IMR-90 (cell line): ENCODE measurements around the gene HMG20B. TPM values are rescaled to one million over a fixed set of nuclear protein-coding genes. Genes with fewer than 3 reads are reported as not detected.

ENCODE experiments used
- ATAC-seq: fragments of 200-7000 bp; cut with Tn5 transposase; 2 replicates; pipeline ENCODE4 v1.9.1; 2020; ENCODE audit warnings: low read depth, mild to moderate bottlenecking, moderate library complexity
- BruUV-seq: library from RNA; stranded (reverse); fragments of 400-500 nt; replicated peaks from 2 replicates; lab custom pipeline; 2021; lab: Mats Ljungman, UMichigan
- CTCF ChIA-PET: fragments of 300-600 bp; formaldehyde crosslinking; extraction: SDS; loops from one replicate; lab custom pipeline; 2021; ENCODE audit warnings: antibody characterized with exemption; lab: Yijun Ruan, JAX
- POLR2A ChIA-PET: fragments of 300-600 bp; sonication (Branson Sonifier 250); formaldehyde crosslinking; loops from one replicate; lab custom pipeline; 2022; ENCODE audit warnings: antibody characterized with exemption; ENCODE audit not compliant: unreplicated experiment; lab: Charles Lee
- DNase-seq: peaks from one replicate; pipeline ENCODE4 v3.0.0; 2013
- H2AFZ ChIP-seq: replicated peaks from 2 replicates; pipeline ENCODE3; 2013; ENCODE audit warnings: low read length, mild to moderate bottlenecking; ENCODE audit not compliant: poor library complexity
- H2AK5ac ChIP-seq: 2 replicates; pipeline ENCODE4 v1.6.1; 2013; ENCODE audit warnings: low read depth, low read length, inconsistent platforms
- H2AK9ac ChIP-seq: replicated peaks from 2 replicates; pipeline ENCODE3; 2013; ENCODE audit warnings: mild to moderate bottlenecking, low read depth, low read length, moderate library complexity; ENCODE audit not compliant: poor library complexity
- H2BK120ac ChIP-seq: 2 replicates; pipeline ENCODE4 v1.6.1; 2013; ENCODE audit warnings: low read depth, low read length, inconsistent platforms
- H2BK15ac ChIP-seq: 3 replicates; pipeline ENCODE4 v1.6.1; 2013; ENCODE audit warnings: low read depth, low read length, inconsistent platforms
- H2BK20ac ChIP-seq: 2 replicates; pipeline ENCODE4 v1.6.1; 2013; ENCODE audit warnings: low read depth, mild to moderate bottlenecking, inconsistent platforms, low read length, moderate library complexity
- H2BK5ac ChIP-seq: 2 replicates; pipeline ENCODE4 v1.6.1; 2013; ENCODE audit warnings: mild to moderate bottlenecking, low read depth, low read length, inconsistent platforms; ENCODE audit not compliant: poor library complexity, severe bottlenecking
- H3K14ac ChIP-seq: replicated peaks from 2 replicates; pipeline ENCODE4 v1.6.1; 2013; ENCODE audit warnings: low read depth, low read length, inconsistent platforms
- H3K18ac ChIP-seq: 2 replicates; pipeline ENCODE4 v1.6.1; 2013; ENCODE audit warnings: low read depth, low read length, control low read depth
- H3K23ac ChIP-seq: 2 replicates; pipeline ENCODE4 v1.6.1; 2013; ENCODE audit warnings: low read depth, low read length, inconsistent platforms
- H3K27ac ChIP-seq: 2 replicates; pipeline ENCODE4 v1.5.1; 2013; ENCODE audit warnings: mild to moderate bottlenecking, control low read depth, low read length; ENCODE audit not compliant: insufficient read depth
- H3K27me3 ChIP-seq: 2 replicates; pipeline ENCODE4 v1.6.1; 2013; ENCODE audit warnings: low read length; ENCODE audit not compliant: control insufficient read depth, insufficient read depth
- H3K36me3 ChIP-seq: 2 replicates; pipeline ENCODE4 v1.6.1; 2013; ENCODE audit warnings: low read length, mixed read lengths; ENCODE audit not compliant: control insufficient read depth, insufficient read depth
- H3K4ac ChIP-seq: 2 replicates; pipeline ENCODE4 v1.6.1; 2013; ENCODE audit warnings: low read depth, low read length, inconsistent platforms
- H3K4me1 ChIP-seq: 2 replicates; pipeline ENCODE4 v1.6.1; 2013; ENCODE audit warnings: low read length, mixed read lengths; ENCODE audit not compliant: control insufficient read depth, insufficient read depth
- H3K4me2 ChIP-seq: 2 replicates; pipeline ENCODE4 v1.6.1; 2013; ENCODE audit warnings: low read depth, mild to moderate bottlenecking, control low read depth, low read length, moderate library complexity
- H3K4me3 ChIP-seq: 2 replicates; pipeline ENCODE4 v1.5.1; 2013; ENCODE audit warnings: low read depth, mild to moderate bottlenecking, control low read depth, low read length, moderate library complexity; ENCODE audit not compliant: insufficient read depth
- H3K56ac ChIP-seq: 2 replicates; pipeline ENCODE4 v1.6.1; 2013; ENCODE audit warnings: low read length, inconsistent platforms; ENCODE audit not compliant: insufficient read depth; ENCODE audit errors: extremely low read depth
- H3K79me1 ChIP-seq, 2 experiments: 2 replicates each; pipeline ENCODE4 v1.6.1; 2013; ENCODE audit warnings: low read length in 2 of 2, inconsistent platforms in 1 of 2, low read depth in 1 of 2
- H3K9ac ChIP-seq: 2 replicates; pipeline ENCODE4 v1.6.1; 2013; ENCODE audit warnings: low read depth, low read length, control low read depth
- H3K9me1 ChIP-seq: 2 replicates; pipeline ENCODE4 v1.6.1; 2013; ENCODE audit warnings: low read length, inconsistent platforms; ENCODE audit not compliant: insufficient read depth
- H3K9me3 ChIP-seq: 2 replicates; pipeline ENCODE4 v1.6.1; 2013; ENCODE audit warnings: low read length; ENCODE audit not compliant: control insufficient read depth, insufficient read depth
- H4K20me1 ChIP-seq: 2 replicates; pipeline ENCODE4 v1.6.1; 2013; ENCODE audit warnings: low read length, inconsistent platforms; ENCODE audit not compliant: insufficient read depth
- H4K5ac ChIP-seq: 2 replicates; pipeline ENCODE4 v1.6.1; 2013; ENCODE audit warnings: mild to moderate bottlenecking, low read depth, low read length, control low read depth
- H4K8ac ChIP-seq, 2 experiments: 2 replicates each; pipeline ENCODE4 v1.6.1; 2013; ENCODE audit warnings: low read depth in 2 of 2, low read length in 2 of 2, control low read depth in 1 of 2, inconsistent platforms in 1 of 2
- H4K91ac ChIP-seq: 2 replicates; pipeline ENCODE4 v1.6.1; 2013; ENCODE audit warnings: low read depth, low read length, inconsistent platforms; ENCODE audit not compliant: insufficient read depth
- BHLHE40 ChIP-seq: fragments of 150-350 bp; IDR thresholded peaks from 2 replicates; pipeline ENCODE4 v1.6.1; 2016; ENCODE audit warnings: mild to moderate bottlenecking, low read depth, low read length
- CEBPB ChIP-seq: IDR thresholded peaks from 2 replicates; pipeline ENCODE4 v1.6.1; 2012; ENCODE audit warnings: low read depth, low read length, improper control_type of control experiment
- CHD1 ChIP-seq: IDR thresholded peaks from 2 replicates; pipeline ENCODE4 v1.6.1; 2012; ENCODE audit warnings: low read depth, low read length, improper control_type of control experiment
- CTCF ChIP-seq: conservative IDR thresholded peaks from 2 replicates; pipeline ENCODE4 v1.5.1; 2012; ENCODE audit warnings: mild to moderate bottlenecking, low read depth, low read length, improper control_type of control experiment
- MAFK ChIP-seq: IDR thresholded peaks from 2 replicates; pipeline ENCODE4 v1.6.1; 2012; ENCODE audit warnings: low read depth, low read length, improper control_type of control experiment
- MAZ ChIP-seq: IDR thresholded peaks from 2 replicates; pipeline ENCODE4 v1.6.1; 2012; ENCODE audit warnings: low read depth, mild to moderate bottlenecking, low read length, improper control_type of control experiment, moderate library complexity, borderline replicate concordance
- NFE2L2 ChIP-seq: fragments of 150-350 bp; IDR thresholded peaks from 2 replicates; pipeline ENCODE4 v1.6.1; 2016; ENCODE audit warnings: low read depth, mild to moderate bottlenecking, low read length
- POLR2A ChIP-seq: IDR thresholded peaks from 2 replicates; pipeline ENCODE4 v1.6.1; 2012; ENCODE audit warnings: mild to moderate bottlenecking, low read depth, low read length
- RAD21 ChIP-seq: IDR thresholded peaks from 2 replicates; pipeline ENCODE4 v1.6.1; 2012; ENCODE audit warnings: low read length, improper control_type of control experiment
- RCOR1 ChIP-seq: IDR thresholded peaks from 2 replicates; pipeline ENCODE4 v1.6.1; 2012; ENCODE audit warnings: mild to moderate bottlenecking, low read length, improper control_type of control experiment; ENCODE audit not compliant: insufficient replicate concordance
- RFX5 ChIP-seq: IDR thresholded peaks from 2 replicates; pipeline ENCODE4 v1.8.0; 2012; ENCODE audit warnings: low read depth, mild to moderate bottlenecking, low read length, moderate library complexity
- SMC3 ChIP-seq: fragments of 150-350 bp; IDR thresholded peaks from 2 replicates; pipeline ENCODE4 v1.6.1; 2016; ENCODE audit warnings: low read depth, mild to moderate bottlenecking, antibody characterized with exemption, low read length, moderate library complexity
- WGBS, 2 experiments: methylation state at CpG; one replicate each; pipeline versions ENCODE4 v1.1.5 to v1.1.7; 2013; ENCODE audit warnings: missing lambda C conversion rate in 2 of 2; ENCODE audit not compliant: insufficient read length in 1 of 2; ENCODE audit errors: extremely low coverage in 2 of 2; 5-methylcytosine and 5-hydroxymethylcytosine counted together
- dilution Hi-C: fragments of 300-500 bp; cut with HindIII; formaldehyde crosslinking; loops from one replicate; pipeline ENCODE4 v1.14.3; 2018; ENCODE audit warnings: low sequenced_read_pairs; ENCODE audit not compliant: unreplicated experiment
- in situ Hi-C: fragments of 300-500 bp; cut with MboI; formaldehyde crosslinking; loops from 3 replicates; pipeline ENCODE4 v1.14.3; 2019; ENCODE audit warnings: low sequenced_read_pairs, inconsistent platforms, mixed read lengths
- intact Hi-C: fragments of 100-400 bp; cut with micrococcal nuclease; formaldehyde crosslinking; loops from 2 replicates; pipeline ENCODE4 v1.10.0; 2022
- polyA plus RNA-seq, 3 experiments: library from polyadenylated mRNA; depleted of rRNA; stranded (reverse); fragments of >200 nt; gene quantifications; 2 replicates each; pipeline ENCODE4 v1.2.3, GENCODE V29; 2012; ENCODE audit warnings: low replicate concordance in 1 of 3
- total RNA-seq: library from RNA; depleted of rRNA; stranded (reverse); fragments of >200 nt; gene quantifications from 2 replicates; pipeline ENCODE4 v1.2.3, GENCODE V29; 2012
- TF ChIP-seq, protein P1 (sequence below): fragments of 150-350 bp; IDR thresholded peaks from 2 replicates; pipeline ENCODE4 v1.6.1; 2016; ENCODE audit warnings: low read depth, mild to moderate bottlenecking, low read length, moderate library complexity, borderline replicate concordance
- TF ChIP-seq, protein P2 (sequence below): fragments of 150-350 bp; IDR thresholded peaks from 2 replicates; pipeline ENCODE4 v1.6.1; 2017; ENCODE audit warnings: mild to moderate bottlenecking, antibody characterized with exemption, low read length, low read depth

HMG20B gene
- total and polyA plus RNA-seq, 2 of the 4 experiments (the other 2 are of a cell fraction), result 57.5 to 63.8 TPM

DNA sequence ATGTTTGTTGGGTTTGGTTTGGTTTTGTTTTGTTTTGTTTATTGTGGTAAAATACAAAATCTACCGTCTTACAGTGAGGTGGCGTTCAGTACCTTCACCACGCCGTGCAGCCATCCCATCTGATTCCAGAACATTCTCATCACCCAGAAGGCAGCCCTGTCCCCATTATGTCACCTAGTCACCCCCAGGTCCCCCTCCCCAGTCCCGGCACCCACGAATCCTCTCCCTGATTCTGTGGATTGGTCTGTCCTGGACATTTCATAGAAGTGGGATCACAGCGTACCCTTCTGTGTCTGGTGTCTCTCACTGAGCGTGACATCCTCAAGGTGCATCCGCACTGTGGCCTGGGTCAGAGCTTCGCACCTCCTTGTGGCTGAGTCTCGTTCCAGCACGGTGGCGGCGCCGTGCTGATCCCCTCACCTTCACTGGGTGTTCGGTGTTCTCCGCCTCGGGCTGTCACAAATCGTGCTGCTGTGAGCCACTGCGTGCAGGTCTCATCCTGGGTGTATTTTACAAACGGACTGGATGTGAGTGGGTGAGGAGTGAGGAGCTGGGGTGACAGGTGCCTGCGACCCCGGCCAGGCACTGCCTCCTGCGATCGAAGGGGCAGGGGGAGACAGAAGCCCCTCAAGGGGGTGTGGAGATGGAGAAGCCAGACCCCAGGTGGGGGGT lies 34.4 kb upstream of the HMG20B start:
- Histone ChIP-seq H2BK120ac (no peak overlapping the region), H3K4ac (no peak overlapping the region), H3K23ac (no peak overlapping the region), H4K8ac (no peak overlapping the region), H3K4me1 (no peaks in the 10 kb centered on the region), H3K4me3 (no peak overlapping the region), H4K5ac (no peak overlapping the region), H2AFZ (no peak overlapping the region), H2AK9ac (no peak overlapping the region), H3K27ac (no peak overlapping the region), H2AK5ac (no peak overlapping the region), H3K4me2 (no peak overlapping the region), H3K9ac (no peak overlapping the region), H3K79me1 (peaks cover 9 to 31% of the 10 kb centered on the region in 2 experiments; a peak in 3 of 4 replicates), H2BK5ac (no peak overlapping the region), H3K36me3 (peaks cover 34% of the 10 kb centered on the region), H2BK15ac (no peak overlapping the region), H3K9me3 (no peaks in the 10 kb centered on the region), H3K14ac (no peak overlapping the region), H2BK20ac (no peak overlapping the region), H4K20me1 (peaks cover 30% of the 10 kb centered on the region), H3K27me3 (no peaks in the 10 kb centered on the region), H3K56ac (no peak overlapping the region), H3K9me1 (no peaks in the 10 kb centered on the region), H3K18ac (no peak overlapping the region), H4K91ac (no peak overlapping the region)
- intact Hi-C loops (no loop called here), dilution Hi-C loops (no loop called here), in situ Hi-C loops (no loop called here)
- no peak for DNase-seq
- CTCF ChIA-PET, result no interaction called here
- POLR2A ChIA-PET, result no interaction called here
- no TSS peak for BruUV-seq
- TF ChIP-seq CHD1 (no peak), MAZ (no peak), RCOR1 (no peak), CEBPB (no peak), RAD21 (no peak), NFE2L2 (no peak), POLR2A (no peak), SMC3 (no peak), MAFK (no peak), RFX5 (no peak), CTCF (no peak), BHLHE40 (no peak)
- TF ChIP-seq, protein P1, sequence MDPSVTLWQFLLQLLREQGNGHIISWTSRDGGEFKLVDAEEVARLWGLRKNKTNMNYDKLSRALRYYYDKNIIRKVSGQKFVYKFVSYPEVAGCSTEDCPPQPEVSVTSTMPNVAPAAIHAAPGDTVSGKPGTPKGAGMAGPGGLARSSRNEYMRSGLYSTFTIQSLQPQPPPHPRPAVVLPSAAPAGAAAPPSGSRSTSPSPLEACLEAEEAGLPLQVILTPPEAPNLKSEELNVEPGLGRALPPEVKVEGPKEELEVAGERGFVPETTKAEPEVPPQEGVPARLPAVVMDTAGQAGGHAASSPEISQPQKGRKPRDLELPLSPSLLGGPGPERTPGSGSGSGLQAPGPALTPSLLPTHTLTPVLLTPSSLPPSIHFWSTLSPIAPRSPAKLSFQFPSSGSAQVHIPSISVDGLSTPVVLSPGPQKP, result no peak
- TF ChIP-seq, protein P2, sequence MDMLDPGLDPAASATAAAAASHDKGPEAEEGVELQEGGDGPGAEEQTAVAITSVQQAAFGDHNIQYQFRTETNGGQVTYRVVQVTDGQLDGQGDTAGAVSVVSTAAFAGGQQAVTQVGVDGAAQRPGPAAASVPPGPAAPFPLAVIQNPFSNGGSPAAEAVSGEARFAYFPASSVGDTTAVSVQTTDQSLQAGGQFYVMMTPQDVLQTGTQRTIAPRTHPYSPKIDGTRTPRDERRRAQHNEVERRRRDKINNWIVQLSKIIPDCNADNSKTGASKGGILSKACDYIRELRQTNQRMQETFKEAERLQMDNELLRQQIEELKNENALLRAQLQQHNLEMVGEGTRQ, result no peak
- ATAC-seq, result 0 out of 2 replicates have a peak, but pooled peaks have one; percentile 7
- WGBS, 2 experiments, result 90% methylated on average over 8 of the region's 25 CpGs; no CpG with 5 or more reads in 1 of the 2 experiments
